Right ventricle myocardium superior (tissue), 1 donor: ENCODE data around the gene CD9. TPM values are rescaled to one million over a fixed set of nuclear protein-coding genes. Genes with fewer than 3 reads are reported as not detected.

Experiments used
- ATAC-seq: fragments of 200-7000 bp; cut with Tn5 transposase; one replicate; pipeline ENCODE4 v1.9.1; 2020; ENCODE audit warnings: mild to moderate bottlenecking; ENCODE audit not compliant: poor library complexity
- DNase-seq: peaks from one replicate; pipeline ENCODE4 v3.0.0-alpha.2; 2020
- intact Hi-C: fragments of 100-400 bp; cut with DNase I; formaldehyde crosslinking; loops from one replicate; pipeline ENCODE4 v1.11.2; 2022
- total RNA-seq: library from RNA; stranded (reverse); fragmentation: NEBNext Ultra II Directional; extraction: Animal tissue kit (Norgen Biotek cat#: 25700); gene quantifications from one replicate; pipeline ENCODE4 v1.2.1, GENCODE V29; 2021
- donor health status: DM: no; HTN: yes; CAD: no; lungs with severe emphysema.

Gene CD9
- total RNA-seq, 1 donor from 2014 or later, result 51.9 TPM

DNA sequence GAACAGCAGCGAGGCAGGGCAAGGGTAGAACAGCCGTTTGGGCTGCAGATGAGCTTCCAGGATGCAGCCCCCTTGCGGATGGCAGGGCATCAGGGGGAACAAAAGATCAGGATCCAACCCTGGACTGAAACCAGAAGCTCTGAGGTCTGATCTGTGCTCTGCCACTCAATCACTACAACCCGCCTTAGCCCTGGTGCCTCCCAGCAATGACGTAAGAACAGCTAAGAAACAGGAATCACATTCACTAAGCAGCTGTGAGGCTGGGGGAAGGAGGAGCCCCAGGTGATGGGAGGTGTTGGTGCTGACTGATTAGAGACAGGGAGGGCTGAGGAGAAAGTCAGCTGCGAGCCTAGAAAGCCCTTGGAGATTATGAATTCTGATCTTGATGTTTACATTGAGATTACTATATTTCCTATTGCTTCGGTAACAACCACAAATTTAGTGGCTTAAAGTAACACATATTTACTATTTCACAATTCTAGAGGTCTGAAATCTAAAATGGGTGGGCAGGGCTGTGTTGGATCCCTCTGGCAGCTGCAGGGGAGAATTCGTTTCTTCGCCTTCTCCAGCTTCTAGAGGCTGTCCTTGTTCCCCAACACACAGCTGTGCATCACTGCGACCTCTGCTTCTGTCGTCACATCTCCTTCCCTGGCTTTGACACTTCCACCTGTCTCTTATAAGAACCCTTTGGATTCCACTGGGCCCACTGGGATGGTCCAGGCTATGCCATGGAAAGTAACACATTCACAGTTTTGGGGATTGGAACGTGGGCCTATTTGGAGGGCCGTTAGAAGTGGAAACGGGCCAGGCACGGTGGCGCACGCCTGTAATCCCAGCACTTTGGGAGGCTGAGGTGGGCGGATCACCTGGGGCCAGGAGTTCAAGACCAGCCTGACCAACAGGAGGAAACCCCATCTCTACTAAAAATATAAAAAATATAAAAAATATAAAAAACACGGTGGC lies 6.1 kb upstream of the CD9 start:
- intact Hi-C loops, result loop anchor here (2.0 kb wide), 1 partner anchor 85 kb away; no protein-coding TSS in a partner anchor
- ATAC-seq (no peak), DNase-seq (no peak)

DNA sequence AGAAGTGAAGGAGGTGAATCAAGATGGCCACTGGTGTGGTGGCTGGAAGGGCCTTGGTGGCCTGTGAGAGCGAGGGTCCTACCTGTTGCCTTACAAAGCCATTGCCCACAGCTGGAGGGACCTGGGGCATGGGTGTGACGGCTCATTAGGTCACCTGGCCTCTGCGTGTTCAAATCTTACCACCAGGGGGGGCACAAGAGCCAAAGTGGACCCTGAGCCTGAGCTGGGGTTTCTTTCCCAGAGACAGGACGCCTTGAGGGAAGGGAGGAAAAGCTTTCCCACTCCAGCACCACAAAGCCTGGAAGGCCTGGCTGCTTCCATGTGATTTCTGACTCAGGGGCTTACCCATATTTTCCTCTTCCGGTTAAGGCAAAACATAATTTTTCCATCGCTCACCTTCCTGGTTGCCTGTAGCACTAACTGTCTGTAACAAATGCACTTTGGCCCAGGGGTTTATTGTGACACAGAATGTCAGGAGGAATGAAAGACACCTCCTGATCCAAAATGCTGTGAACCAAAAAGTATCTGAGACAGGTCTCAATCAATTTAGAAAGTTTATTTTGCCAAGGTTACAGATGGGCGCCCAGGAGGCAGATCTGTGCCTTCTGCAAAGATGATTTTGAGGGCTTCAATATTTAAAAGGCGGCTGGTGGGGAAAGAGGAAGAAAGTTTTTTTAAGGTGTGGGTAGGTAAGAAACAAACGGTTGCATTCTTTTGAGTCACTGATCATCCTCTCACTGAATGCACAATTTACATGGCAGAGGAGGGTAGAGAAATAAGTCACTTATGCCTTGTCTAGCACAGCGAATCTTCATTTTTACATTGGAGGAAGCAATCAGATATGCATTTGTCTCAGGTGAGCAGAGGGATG lies 4.3 kb upstream of the CD9 start:
- DNase-seq (peak; percentile 88), ATAC-seq (peak; percentile 88)
- intact Hi-C loops, result loop anchor here (2.0 to 5.0 kb wide), 2 partner anchors 36 to 83 kb away; no protein-coding TSS in a partner anchor

DNA sequence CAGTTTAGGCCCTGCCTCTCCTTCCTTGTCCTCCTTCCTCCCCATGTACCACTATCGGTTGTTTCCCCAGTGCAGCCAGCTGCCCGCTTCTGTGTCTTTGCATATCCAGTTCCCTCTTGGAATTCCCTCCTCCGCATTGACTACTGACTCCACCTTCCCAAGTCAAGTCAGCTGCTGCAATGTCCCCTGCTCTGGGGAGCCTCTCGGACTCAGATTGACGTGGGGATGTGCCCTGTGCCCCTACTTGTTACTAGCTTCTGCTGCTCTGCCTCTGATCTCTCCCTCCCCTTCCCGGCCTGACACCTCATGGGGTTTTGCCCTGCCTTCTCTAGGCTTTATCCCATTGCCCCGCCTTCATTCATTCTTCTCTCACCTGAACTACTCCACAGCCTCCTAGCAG lies 2.1 kb upstream of the CD9 start:
- intact Hi-C loops, result loop anchor here (5.0 kb wide), 1 partner anchor 34 kb away; no protein-coding TSS in a partner anchor
- DNase-seq (no peak), ATAC-seq (no peak)

DNA sequence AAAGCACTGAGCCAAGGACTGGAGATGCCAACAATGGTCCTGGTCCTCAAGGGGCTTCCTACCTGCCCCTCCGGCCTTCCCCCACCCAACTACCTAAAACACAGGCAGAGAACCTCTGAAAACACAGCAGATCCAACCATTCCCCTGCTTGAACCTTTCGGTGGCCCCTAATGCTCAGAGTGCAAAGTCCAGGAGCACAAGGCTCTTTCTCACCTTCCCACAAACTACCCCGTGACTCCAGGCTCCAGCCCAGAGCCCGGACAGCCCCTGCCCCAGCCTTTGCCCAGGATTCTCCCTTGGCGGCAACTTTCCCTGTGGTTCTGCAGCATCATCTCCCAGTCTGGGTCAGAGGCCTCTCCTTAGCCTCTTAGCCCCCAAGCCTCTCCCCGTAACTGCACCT lies 1.6 kb upstream of the CD9 start:
- intact Hi-C loops, result loop anchor here (5.0 kb wide), 1 partner anchor 34 kb away; no protein-coding TSS in a partner anchor
- ATAC-seq (no peak), DNase-seq (no peak)

DNA sequence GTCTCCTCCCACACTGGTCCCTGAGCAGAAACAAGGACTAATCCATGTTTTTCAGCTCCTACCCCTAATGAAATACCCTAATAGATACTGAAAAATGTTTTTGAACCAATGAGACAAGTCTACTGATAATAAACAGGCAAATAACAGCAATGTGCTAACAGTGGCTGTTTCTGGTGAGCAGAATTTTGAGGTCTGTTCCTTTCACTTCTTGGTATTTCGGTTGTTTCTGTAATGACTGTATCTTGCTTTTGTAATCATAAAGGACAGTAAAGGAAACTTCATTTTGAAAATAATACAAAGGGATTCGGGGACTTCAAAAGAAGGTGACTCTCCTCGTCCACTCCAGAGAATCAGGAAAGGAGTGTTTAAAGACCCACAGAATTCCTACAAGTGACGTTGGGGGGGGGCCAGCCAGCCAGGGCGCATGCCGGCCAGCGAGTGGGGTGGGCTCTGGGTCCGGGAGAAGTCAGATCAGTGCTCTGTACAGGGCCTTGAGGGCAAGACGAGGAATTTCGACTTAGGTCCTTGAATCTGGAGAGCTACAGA lies 1.1 kb upstream of the CD9 start:
- intact Hi-C loops, result loop anchor here (5.0 kb wide), 1 partner anchor 33 kb away; no protein-coding TSS in a partner anchor
- no peak for ATAC-seq

DNA sequence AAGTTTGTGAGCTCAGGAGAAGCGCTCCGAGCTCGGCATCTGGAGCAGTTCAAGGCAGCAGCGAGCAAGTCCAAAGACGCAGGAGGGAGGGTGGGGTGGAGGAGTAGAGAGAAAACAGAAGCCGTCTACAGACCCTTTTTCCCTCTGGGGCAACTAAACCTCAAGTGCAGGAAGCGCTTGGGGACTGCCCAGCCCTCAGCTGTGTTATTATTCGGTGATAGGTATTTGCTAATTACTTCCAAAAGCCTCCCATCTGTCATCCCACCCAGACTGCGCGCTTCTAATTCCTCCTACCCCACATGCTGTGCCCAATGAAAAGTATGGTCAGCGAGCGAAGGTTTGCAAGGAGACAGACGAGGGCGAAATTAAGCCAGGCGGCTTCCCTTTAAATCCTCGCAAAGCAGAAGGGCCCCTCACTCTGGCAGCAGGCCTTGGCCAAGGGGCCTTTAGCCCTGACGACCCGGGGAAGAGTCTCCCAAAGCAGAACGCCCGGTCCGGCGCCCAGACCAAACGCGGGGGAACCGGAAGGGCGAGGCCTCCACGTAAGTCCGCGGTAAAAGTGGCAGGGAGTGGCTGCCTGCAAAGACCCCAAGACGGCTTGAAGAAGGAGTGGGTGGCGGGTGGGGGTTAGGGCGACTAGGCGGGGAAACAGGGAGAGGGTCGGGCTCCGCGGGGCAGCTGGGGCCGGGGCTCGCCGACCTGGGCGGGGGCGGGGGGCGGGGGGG lies 507 bp upstream of the CD9 start:
- ATAC-seq, result peak; percentile 5
- DNase-seq, result peak; percentile 68
- intact Hi-C loops, result loop anchor here (5.0 kb wide), 1 partner anchor 33 kb away; no protein-coding TSS in a partner anchor

More for the DNA sequence above, 1.1 kb upstream of the CD9 start:
- no peak for DNase-seq

- DNase-seq (no peak), ATAC-seq (peak; percentile 2)
- intact Hi-C loops, result no loop called here
Observed at GRCh38 chr12:6201213-6201608, 1.0 kb downstream of the CD9 start.

- ATAC-seq (no peak), DNase-seq (no peak)
- intact Hi-C loops, result no loop called here
Observed at GRCh38 chr12:6201826-6202225, 1.6 kb downstream of the CD9 start.

- DNase-seq (no peak), ATAC-seq (no peak)
- intact Hi-C loops, result no loop called here
Observed at GRCh38 chr12:6202304-6202703, 2.1 kb downstream of the CD9 start.

- ATAC-seq (no peak), DNase-seq (no peak)
- intact Hi-C loops, result no loop called here
Observed at GRCh38 chr12:6202846-6203245, 2.6 kb downstream of the CD9 start.

- intact Hi-C loops, result no loop called here
- DNase-seq (no peak), ATAC-seq (no peak)
Observed at GRCh38 chr12:6203601-6204000, 3.4 kb downstream of the CD9 start.

GRCh38 chr12:6204533-6205143 lies 4.4 kb downstream of the CD9 start:
- ATAC-seq, result no peak
- intact Hi-C loops, result no loop called here

DNA sequence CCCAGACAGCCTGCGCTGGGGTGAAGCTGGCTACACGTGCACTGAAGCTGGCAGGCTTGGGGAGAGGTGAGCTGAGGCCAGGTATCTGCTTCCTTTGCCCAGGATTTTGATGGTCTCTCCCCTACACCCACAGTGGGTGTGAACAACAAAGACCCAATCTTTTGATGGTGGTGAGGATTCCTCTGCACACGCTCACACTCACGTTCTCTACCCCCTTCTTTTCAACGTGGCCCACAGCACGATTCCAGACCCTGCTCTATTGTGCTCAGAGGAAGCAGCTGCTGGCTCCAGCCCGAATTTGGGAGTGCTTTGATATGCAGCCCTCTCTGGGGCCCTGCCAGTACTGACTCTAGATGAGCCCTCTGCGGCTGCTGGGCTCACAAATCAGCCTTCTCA lies 4.9 kb downstream of the CD9 start:
- DNase-seq (peak; percentile 79), ATAC-seq (peak; percentile 69)
- intact Hi-C loops, result no loop called here

More at GRCh38 chr12:6204533-6205143, 4.4 kb downstream of the CD9 start:
- DNase-seq, result no peak

GRCh38 chr12:6205761-6206160 lies 5.6 kb downstream of the CD9 start:
- intact Hi-C loops, result no loop called here
- no peak for ATAC-seq
- no peak for DNase-seq

DNA sequence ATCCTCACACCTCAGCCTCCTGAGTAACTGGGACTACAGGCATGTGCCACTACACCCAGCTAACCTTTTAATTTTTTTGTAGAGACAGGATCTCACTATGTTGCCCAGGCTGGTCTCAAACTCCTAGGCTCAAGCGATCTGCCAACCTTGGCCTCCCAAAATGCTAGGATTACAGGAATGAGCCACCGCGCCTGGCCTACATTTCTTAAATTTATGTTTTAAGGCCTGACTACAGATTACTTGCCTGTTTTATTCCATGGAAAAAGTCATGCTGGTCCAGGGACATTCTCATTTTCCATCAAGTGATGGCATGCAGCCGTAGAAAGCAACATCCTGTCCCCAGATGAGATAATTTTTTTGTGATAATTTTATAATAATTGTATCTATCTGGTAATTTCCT lies 6.1 kb downstream of the CD9 start:
- intact Hi-C loops, result no loop called here
- no peak for DNase-seq
- ATAC-seq, result no peak

GRCh38 chr12:6207259-6207925 lies 7.2 kb downstream of the CD9 start:
- intact Hi-C loops, result no loop called here
- no peak for DNase-seq
- no peak for ATAC-seq

DNA sequence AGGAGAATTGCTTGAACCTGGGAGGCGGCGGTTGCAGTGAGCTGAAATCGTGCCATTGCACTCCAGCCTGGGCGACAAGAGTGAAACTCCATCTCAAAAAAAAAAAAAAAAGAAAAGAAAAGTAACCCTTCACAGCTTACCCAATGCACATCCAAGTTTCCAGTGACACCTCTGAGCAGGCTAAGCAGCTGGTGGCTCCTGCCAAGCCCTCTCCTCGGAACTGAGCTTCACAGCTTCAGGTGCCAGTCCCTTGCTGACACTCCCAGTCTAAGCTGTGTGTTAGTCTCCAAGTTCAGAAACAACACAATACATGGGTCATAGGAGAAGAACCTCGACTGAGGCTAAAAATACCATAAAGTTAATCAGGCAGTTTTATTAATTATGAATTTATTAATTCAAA lies 7.9 kb downstream of the CD9 start:
- no peak for ATAC-seq
- intact Hi-C loops, result no loop called here

More for the DNA sequence above, 7.9 kb downstream of the CD9 start:
- no peak for DNase-seq
